Astrocyte (in vitro differentiated cells and primary cell): ENCODE data around the gene SFT2D3. TPM values are rescaled to one million over a fixed set of nuclear protein-coding genes. Genes with fewer than 3 reads are reported as not detected.

Experiments used
- DNase-seq: peaks from one replicate; pipeline ENCODE4 v3.0.0-alpha.2; 2010; ENCODE audit warnings: low read depth
- FAIRE-seq: peaks from 2 replicates; lab custom pipeline; 2011; peaks lifted over from hg19 to GRCh38; lab: Jason Lieb, UNC
- H2AFZ ChIP-seq: 2 replicates; pipeline ENCODE4 v1.6.0; 2012; ENCODE audit warnings: low read depth, low read length, inconsistent platforms
- H3K27ac ChIP-seq: 2 replicates; pipeline ENCODE4 v1.5.1; 2011; ENCODE audit warnings: low read depth, low read length, inconsistent platforms
- H3K27me3 ChIP-seq: 2 replicates; pipeline ENCODE4 v1.6.0; 2011; ENCODE audit warnings: low read length, inconsistent platforms; ENCODE audit not compliant: insufficient read depth
- H3K36me3 ChIP-seq: 2 replicates; pipeline ENCODE4 v1.5.1; 2011; ENCODE audit warnings: low read length, inconsistent platforms; ENCODE audit not compliant: insufficient read depth
- H3K4me1 ChIP-seq: 2 replicates; pipeline ENCODE4 v1.5.1; 2011; ENCODE audit warnings: low read length, inconsistent platforms; ENCODE audit not compliant: insufficient read depth
- H3K4me2 ChIP-seq: 2 replicates; pipeline ENCODE4 v1.6.0; 2012; ENCODE audit warnings: low read length, inconsistent platforms
- H3K4me3 ChIP-seq: 2 replicates; pipeline ENCODE4 v1.5.1; 2011; ENCODE audit warnings: low read depth, mild to moderate bottlenecking, low read length, inconsistent platforms; ENCODE audit not compliant: insufficient read depth
- H3K79me2 ChIP-seq: 2 replicates; pipeline ENCODE4 v1.6.0; 2012; ENCODE audit warnings: mild to moderate bottlenecking, low read length, inconsistent platforms; ENCODE audit not compliant: insufficient read depth
- H3K9ac ChIP-seq: 2 replicates; pipeline ENCODE4 v1.6.0; 2012; ENCODE audit warnings: mild to moderate bottlenecking, low read length, inconsistent platforms
- H3K9me3 ChIP-seq: 2 replicates; pipeline ENCODE4 v1.5.1; 2012; ENCODE audit warnings: low read depth, mild to moderate bottlenecking, low read length, inconsistent platforms; ENCODE audit not compliant: insufficient read depth
- H4K20me1 ChIP-seq: 2 replicates; pipeline ENCODE4 v1.6.0; 2012; ENCODE audit warnings: low read length, inconsistent platforms; ENCODE audit not compliant: insufficient read depth
- H3K27ac Mint-ChIP-seq: one replicate; pipeline ENCODE4 v1.8.0; 2021; ENCODE audit warnings: mild to moderate bottlenecking, mixed read lengths; ENCODE audit not compliant: unreplicated experiment
- H3K27me3 Mint-ChIP-seq: one replicate; pipeline ENCODE4 v1.8.0; 2021; ENCODE audit warnings: low read depth, mixed read lengths; ENCODE audit not compliant: unreplicated experiment
- H3K36me3 Mint-ChIP-seq: one replicate; pipeline ENCODE4 v1.8.0; 2021; ENCODE audit warnings: low read depth, mixed read lengths; ENCODE audit not compliant: unreplicated experiment
- H3K4me1 Mint-ChIP-seq: one replicate; pipeline ENCODE4 v1.8.0; 2021; ENCODE audit warnings: low read depth, mixed read lengths; ENCODE audit not compliant: unreplicated experiment
- H3K4me3 Mint-ChIP-seq: one replicate; pipeline ENCODE4 v1.8.0; 2021; ENCODE audit warnings: mild to moderate bottlenecking, moderate library complexity, mixed read lengths; ENCODE audit not compliant: unreplicated experiment
- H3K9me3 Mint-ChIP-seq: one replicate; pipeline ENCODE4 v1.8.0; 2021; ENCODE audit warnings: mild to moderate bottlenecking, mixed read lengths; ENCODE audit not compliant: unreplicated experiment
- EZH2 ChIP-seq: IDR thresholded peaks from 2 replicates; pipeline ENCODE4 v1.6.1; 2012; ENCODE audit warnings: mild to moderate bottlenecking, low read length, inconsistent platforms; ENCODE audit not compliant: insufficient read depth
- total RNA-seq: library from RNA; stranded (reverse); gene quantifications from 2 replicates; pipeline ENCODE4 v1.2.1, GENCODE V29; 2021
- TF ChIP-seq, protein P1 (sequence below): IDR thresholded peaks from 2 replicates; pipeline ENCODE4 v1.5.1; 2011; ENCODE audit warnings: low read depth, mild to moderate bottlenecking, inconsistent platforms, low read length, moderate library complexity; ENCODE audit not compliant: insufficient read depth

Gene SFT2D3
- total RNA-seq, 1 donor from 2014 or later = 2.9 TPM

- Histone ChIP-seq H3K36me3 (no peaks in the 10 kb centered on the region), H3K79me2 (peaks cover 12% of the 10 kb centered on the region), H3K27ac (no peak overlapping the region), H2AFZ (no peak overlapping the region), H3K4me1 (peaks cover 4% of the 10 kb centered on the region), H3K9ac (no peak overlapping the region), H3K9me3 (no peaks in the 10 kb centered on the region), H3K4me2 (no peak overlapping the region), H3K4me3 (no peak overlapping the region), H4K20me1 (peaks cover 47% of the 10 kb centered on the region), H3K27me3 (peaks cover 22% of the 10 kb centered on the region)
- Mint-ChIP-seq H3K27me3 (peaks cover 9% of the 10 kb centered on the region), H3K27ac (peak overlapping the region; percentile 41), H3K36me3 (peaks cover 31% of the 10 kb centered on the region), H3K9me3 (peaks cover 3% of the 10 kb centered on the region), H3K4me3 (no peak overlapping the region), H3K4me1 (peaks cover 30% of the 10 kb centered on the region)
- DNase-seq (no peak), FAIRE-seq (no peak)
- TF ChIP-seq EZH2 = no peak
- TF ChIP-seq, protein P1, sequence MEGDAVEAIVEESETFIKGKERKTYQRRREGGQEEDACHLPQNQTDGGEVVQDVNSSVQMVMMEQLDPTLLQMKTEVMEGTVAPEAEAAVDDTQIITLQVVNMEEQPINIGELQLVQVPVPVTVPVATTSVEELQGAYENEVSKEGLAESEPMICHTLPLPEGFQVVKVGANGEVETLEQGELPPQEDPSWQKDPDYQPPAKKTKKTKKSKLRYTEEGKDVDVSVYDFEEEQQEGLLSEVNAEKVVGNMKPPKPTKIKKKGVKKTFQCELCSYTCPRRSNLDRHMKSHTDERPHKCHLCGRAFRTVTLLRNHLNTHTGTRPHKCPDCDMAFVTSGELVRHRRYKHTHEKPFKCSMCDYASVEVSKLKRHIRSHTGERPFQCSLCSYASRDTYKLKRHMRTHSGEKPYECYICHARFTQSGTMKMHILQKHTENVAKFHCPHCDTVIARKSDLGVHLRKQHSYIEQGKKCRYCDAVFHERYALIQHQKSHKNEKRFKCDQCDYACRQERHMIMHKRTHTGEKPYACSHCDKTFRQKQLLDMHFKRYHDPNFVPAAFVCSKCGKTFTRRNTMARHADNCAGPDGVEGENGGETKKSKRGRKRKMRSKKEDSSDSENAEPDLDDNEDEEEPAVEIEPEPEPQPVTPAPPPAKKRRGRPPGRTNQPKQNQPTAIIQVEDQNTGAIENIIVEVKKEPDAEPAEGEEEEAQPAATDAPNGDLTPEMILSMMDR = no peak
Observed at GRCh38 chr2:127661949-127662510, 39.3 kb upstream of the SFT2D3 start.

GRCh38 chr2:127662937-127663565, 38.2 kb upstream of the SFT2D3 start:
- FAIRE-seq = no peak
- H3K27ac Mint-ChIP-seq = no peak overlapping the region

More at GRCh38 chr2:127662937-127663565, 38.2 kb upstream of the SFT2D3 start:
- Mint-ChIP-seq H3K27me3 (peaks cover 9% of the 10 kb centered on the region), H3K36me3 (peaks cover 22% of the 10 kb centered on the region), H3K4me1 (peaks cover 30% of the 10 kb centered on the region), H3K9me3 (peaks cover 3% of the 10 kb centered on the region), H3K4me3 (no peak overlapping the region)
- Histone ChIP-seq H4K20me1 (peaks cover 47% of the 10 kb centered on the region), H3K4me3 (no peak overlapping the region), H3K79me2 (peaks cover 12% of the 10 kb centered on the region), H2AFZ (no peak overlapping the region), H3K36me3 (no peaks in the 10 kb centered on the region), H3K4me1 (peaks cover 4% of the 10 kb centered on the region), H3K27me3 (peaks cover 22% of the 10 kb centered on the region), H3K9me3 (no peaks in the 10 kb centered on the region), H3K27ac (no peak overlapping the region), H3K9ac (no peak overlapping the region), H3K4me2 (no peak overlapping the region)
- TF ChIP-seq, protein P1 = no peak
- no peak for TF ChIP-seq EZH2
- no peak for DNase-seq
